Measurements from ENCODE around the gene KPNA1. TPM values are rescaled to one million over a fixed set of nuclear protein-coding genes. Genes with fewer than 3 reads are reported as not detected.
A peak's percentile ranks its signal among the peaks of the same experiment; 100 is the strongest.

The KPNA1 gene
- total and polyA plus RNA-seq, 2 of the 13 experiments (the other 11 are each of a cell fraction or from before 2014, with no cell fraction given), result 15.4 to 30.0 TPM

GRCh38 chr3:122382888-122383666, 131.7 kb downstream of the KPNA1 start, which contains the start of gene MIX23 (continued):
- TF ChIP-seq ZNF18 (CRISPR knock-in tag; IDR thresholded peaks at IDR 0.05; ENCODE audit: insufficient replicate concordance), result peak; percentile 99
- TF ChIP-seq HDAC1 (CRISPR knock-in tag; IDR thresholded peaks at IDR 0.05), result 0 out of 2 replicates have a peak, but pooled peaks have one; percentile 81
- TF ChIP-seq MED1 (CRISPR knock-in tag; IDR thresholded peaks at IDR 0.05), result peak; percentile 59; the same call in 1 of the 2 replicates
- no peak for TF ChIP-seq SMC3 (IDR thresholded peaks at IDR 0.05; ENCODE audit: low read length)
- TF ChIP-seq ZNF350 (CRISPR knock-in tag; IDR thresholded peaks at IDR 0.05; ENCODE audit: borderline replicate concordance, low read depth), result peak; percentile 77; the same call in 1 of the 2 replicates
- 0 out of 2 replicates have a peak, but pooled peaks have one; percentile 53 for TF ChIP-seq KLF11 (CRISPR knock-in tag; IDR thresholded peaks at IDR 0.05)
- TF ChIP-seq ZNF543 (CRISPR knock-in tag; IDR thresholded peaks at IDR 0.05), result no peak; the same call in 1 of the 2 replicates
- 0 out of 2 replicates have a peak, but pooled peaks have one; percentile 46 for TF ChIP-seq KDM3A (CRISPR knock-in tag; IDR thresholded peaks at IDR 0.05; ENCODE audit: low read depth)
- TF ChIP-seq ZNF441 (CRISPR knock-in tag; IDR thresholded peaks at IDR 0.05; ENCODE audit: borderline replicate concordance), result peak; percentile 75; the same call in 1 of the 2 replicates
- TF ChIP-seq ZNF574 (CRISPR knock-in tag; IDR thresholded peaks at IDR 0.05), result peak; percentile 79
- TF ChIP-seq ZNF34 (CRISPR knock-in tag; IDR thresholded peaks at IDR 0.05; ENCODE audit: borderline replicate concordance), result peak; percentile 87; the same call in 1 of the 2 replicates
- TF ChIP-seq ZNF724P (CRISPR knock-in tag; IDR thresholded peaks at IDR 0.05; ENCODE audit: borderline replicate concordance), result no peak
- 0 out of 2 replicates have a peak, but pooled peaks have one; percentile 57 for TF ChIP-seq ZNF225 (CRISPR knock-in tag; IDR thresholded peaks at IDR 0.05)
- TF ChIP-seq NAIF1 (CRISPR knock-in tag; IDR thresholded peaks at IDR 0.05; ENCODE audit: borderline replicate concordance), result no peak
- TF ChIP-seq HNRNPH1 (optimal IDR thresholded peaks at IDR 0.05; ENCODE audit: low read depth, low read length), result no peak
- TF ChIP-seq MIXL1 (CRISPR knock-in tag; IDR thresholded peaks at IDR 0.05), result 0 out of 2 replicates have a peak, but pooled peaks have one; percentile 11
- peak; percentile 77 for TF ChIP-seq ARNTL (CRISPR knock-in tag; IDR thresholded peaks at IDR 0.05)
- peak; percentile 58; the same call in 1 of the 2 replicates for TF ChIP-seq GMEB1 (CRISPR knock-in tag; IDR thresholded peaks at IDR 0.05; ENCODE audit: borderline replicate concordance)
- no peak for TF ChIP-seq ZNF577 (CRISPR knock-in tag; IDR thresholded peaks at IDR 0.05; ENCODE audit: borderline replicate concordance, low read depth)
- peak; percentile 90 for TF ChIP-seq PHF8 (CRISPR knock-in tag; IDR thresholded peaks at IDR 0.05)
- TF ChIP-seq ZBTB33 (CRISPR knock-in tag; IDR thresholded peaks at IDR 0.05), result 0 out of 2 replicates have a peak, but pooled peaks have one; percentile 4

Measured in HepG2 (cell line).